B cell (primary cell): ENCODE results near the gene TET3. TPM values are rescaled to one million over a fixed set of nuclear protein-coding genes. Genes with fewer than 3 reads are reported as not detected.

Source experiments
- ATAC-seq: fragments of 200-7000 bp; cut with Tn5 transposase; one replicate; pipeline ENCODE4 v1.10.0; 2021; ENCODE audit warnings: low read depth, mild to moderate bottlenecking, moderate number of reproducible peaks, moderate library complexity
- CTCF ChIA-PET: fragments of 350-600 bp; sonication (Branson Sonifier 250); formaldehyde crosslinking; loops from one replicate; lab custom pipeline; 2021; ENCODE audit warnings: antibody characterized with exemption, inconsistent platforms; lab: Charles Lee
- POLR2A ChIA-PET: fragments of 350-600 bp; sonication (Branson Sonifier 250); formaldehyde crosslinking; loops from one replicate; lab custom pipeline; 2021; ENCODE audit warnings: antibody characterized with exemption; lab: Charles Lee
- DNase-seq: peaks from one replicate; pipeline ENCODE4 v3.0.0; 2013
- H2AFZ ChIP-seq: 2 replicates; pipeline ENCODE4 v1.6.1; 2012; ENCODE audit warnings: mild to moderate bottlenecking, low read depth, low read length; ENCODE audit not compliant: insufficient read depth, poor library complexity, severe bottlenecking
- H3K27ac ChIP-seq, 2 donors: 1 replicate in 1 of 2; 2 replicates in 1 of 2; pipeline ENCODE4 v1.5.1; 2012 to 2013; ENCODE audit warnings: low read length in 2 of 2, mild to moderate bottlenecking in 2 of 2, moderate library complexity in 1 of 2
- H3K27me3 ChIP-seq, 4 experiments: fragments of 200-600 bp in 1 of 4; sonication (generic) in 1 of 4; replicated peaks in 1 of 4; 1 replicate in 2 of 4; 2 replicates in 2 of 4; pipeline versions ENCODE4 v1.6.1 to v1.7.0; 2013 to 2016; ENCODE audit warnings: low read length in 3 of 4, mild to moderate bottlenecking in 2 of 4, mixed read lengths in 1 of 4, moderate library complexity in 1 of 4; ENCODE audit not compliant: insufficient read depth in 4 of 4, control insufficient read depth in 3 of 4; ENCODE audit errors: control extremely low read depth in 1 of 4
- H3K36me3 ChIP-seq, 2 experiments: replicated peaks in 1 of 2; 1 replicate in 1 of 2; 2 replicates in 1 of 2; pipeline versions ENCODE4 v1.6.1 to v1.7.1; 2013; ENCODE audit warnings: low read length in 1 of 2; ENCODE audit not compliant: insufficient read depth in 2 of 2, control insufficient read depth in 1 of 2; ENCODE audit errors: control extremely low read depth in 1 of 2, extremely low read depth in 1 of 2
- H3K4me1 ChIP-seq, 2 donors: fragments of 200-600 bp in 1 of 2; sonication (generic) in 1 of 2; 1 replicate in 1 of 2; 2 replicates in 1 of 2; pipeline versions ENCODE4 v1.5.1 to v1.6.1; 2013 to 2017; ENCODE audit warnings: low read length in 2 of 2; ENCODE audit not compliant: control insufficient read depth in 2 of 2, insufficient read depth in 2 of 2
- H3K4me2 ChIP-seq: replicated peaks from 2 replicates; pipeline ENCODE3; 2012; ENCODE audit warnings: mild to moderate bottlenecking, low read depth, low read length; ENCODE audit not compliant: poor library complexity, severe bottlenecking
- H3K4me3 ChIP-seq, 5 experiments: fragments of 200-600 bp in 1 of 5; sonication (generic) in 1 of 5; 1 replicate in 3 of 5; 2 replicates in 2 of 5; pipeline versions ENCODE4 v1.5.1 to v1.7.0; 2011 to 2016; ENCODE audit warnings: low read length in 4 of 5, mild to moderate bottlenecking in 4 of 5, low read depth in 2 of 5, control low read depth in 1 of 5, moderate library complexity in 1 of 5; ENCODE audit not compliant: insufficient read depth in 1 of 5; ENCODE audit errors: control extremely low read depth in 1 of 5, extremely low read depth in 1 of 5
- H3K79me2 ChIP-seq: fragments of 200-600 bp; sonication (generic); one replicate; pipeline ENCODE4 v1.6.0; 2016; ENCODE audit warnings: low read length; ENCODE audit not compliant: control insufficient read depth, insufficient read depth
- H3K9ac ChIP-seq: fragments of 200-600 bp; sonication (generic); 2 replicates; pipeline ENCODE4 v1.6.1; 2017; ENCODE audit warnings: mild to moderate bottlenecking, low read length, moderate library complexity
- H3K9me3 ChIP-seq, 3 donors: one replicate each; pipeline versions ENCODE4 v1.6.1 to v1.7.1; 2013; ENCODE audit warnings: low read length in 2 of 3; ENCODE audit not compliant: control insufficient read depth in 2 of 3, insufficient read depth in 1 of 3; ENCODE audit errors: control extremely low read depth in 1 of 3
- H4K20me1 ChIP-seq: 2 replicates; pipeline ENCODE4 v1.6.0; 2012; ENCODE audit warnings: mild to moderate bottlenecking, low read length; ENCODE audit not compliant: insufficient read depth, control insufficient read depth, poor library complexity, severe bottlenecking
- H3K27ac Mint-ChIP-seq: one replicate; pipeline ENCODE4 v1.8.0; 2021; ENCODE audit warnings: mixed read lengths
- H3K27me3 Mint-ChIP-seq: one replicate; pipeline ENCODE4 v1.8.0; 2021; ENCODE audit warnings: mixed read lengths
- H3K4me1 Mint-ChIP-seq: one replicate; pipeline ENCODE4 v1.8.0; 2021; ENCODE audit warnings: mixed read lengths
- H3K4me3 Mint-ChIP-seq: one replicate; pipeline ENCODE4 v1.8.0; 2021; ENCODE audit warnings: mixed read lengths
- H3K9me3 Mint-ChIP-seq: one replicate; pipeline ENCODE4 v1.8.0; 2022; ENCODE audit warnings: mixed read lengths; ENCODE audit not compliant: insufficient read depth
- CTCF ChIP-seq: fragments of 200-600 bp; IDR thresholded peaks from one replicate; pipeline ENCODE4 v1.8.0; 2022; ENCODE audit warnings: antibody characterized with exemption, mild to moderate bottlenecking
- EZH2 ChIP-seq: IDR thresholded peaks from 2 replicates; pipeline ENCODE4 v1.6.1; 2012; ENCODE audit warnings: borderline replicate concordance, low read depth, mild to moderate bottlenecking, moderate library complexity, low read length; ENCODE audit not compliant: insufficient read depth, poor library complexity, severe bottlenecking
- WGBS: methylation state at CpG from one replicate; pipeline ENCODE4 v1.1.5; 2013; ENCODE audit warnings: missing lambda C conversion rate; ENCODE audit not compliant: insufficient coverage; 5-methylcytosine and 5-hydroxymethylcytosine counted together
- intact Hi-C: fragments of 100-400 bp; cut with micrococcal nuclease; formaldehyde crosslinking; loops from one replicate; pipeline ENCODE4 v1.10.0; 2022
- polyA plus RNA-seq: library from polyadenylated mRNA; depleted of rRNA; stranded (reverse); fragments of >200 nt; gene quantifications from 2 replicates; pipeline ENCODE4 v1.2.3, GENCODE V29; 2012
- total RNA-seq, 2 donors: library from RNA; stranded (reverse); fragments of 120-200 nt in 1 of 2; gene quantifications; 1 replicate in 1 of 2; 2 replicates in 1 of 2; pipeline versions ENCODE4 v1.2.3 to v1.2.4, GENCODE V29; 2013 to 2022

Gene TET3
- total and polyA plus RNA-seq, 2 donors (not counting 1 experiment from before 2014, with no cell fraction given): 4.7 to 43.9 TPM

GRCh38 chr2:73965053-73965452 is 19.7 kb upstream of the TET3 start:
- Histone ChIP-seq H3K9ac (no peak overlapping the region), H4K20me1 (no peaks in the 10 kb centered on the region), H3K9me3 (peaks cover 0 to 3% (median 2%) of the 10 kb centered on the region in 3 donors), H3K27ac (no peak overlapping the region), H3K4me3 (no peak overlapping the region), H3K36me3 (no peaks in the 10 kb centered on the region), H3K4me1 (peaks cover 3 to 4% of the 10 kb centered on the region in 2 donors), H3K4me2 (no peak overlapping the region), H3K79me2 (no peaks in the 10 kb centered on the region), H3K27me3 (no peaks in the 10 kb centered on the region), H2AFZ (no peak overlapping the region)
- no peak for ATAC-seq
- Mint-ChIP-seq H3K4me1 (peaks cover 9% of the 10 kb centered on the region), H3K27ac (no peak overlapping the region), H3K27me3 (no peaks in the 10 kb centered on the region), H3K9me3 (peaks cover 3% of the 10 kb centered on the region), H3K4me3 (no peak overlapping the region)
- POLR2A ChIA-PET: no interaction called here
- CTCF ChIA-PET: interaction anchor here (1.2 kb wide), 1 partner anchor 156 kb away, joined by 3 read pairs; no protein-coding TSS in a partner anchor
- DNase-seq: no peak
- 83% methylated on average over 3 of the region's 3 CpGs for WGBS
- TF ChIP-seq CTCF (no peak), EZH2 (no peak)
- intact Hi-C loops: no loop called here

GRCh38 chr2:73968357-73968937 is 16.3 kb upstream of the TET3 start:
- Histone ChIP-seq H3K4me1 (peaks cover 35 to 38% of the 10 kb centered on the region in 2 donors), H3K9ac (no peak overlapping the region), H4K20me1 (no peaks in the 10 kb centered on the region), H3K27me3 (no peaks in the 10 kb centered on the region), H2AFZ (no peak overlapping the region), H3K4me2 (no peak overlapping the region), H3K36me3 (no peaks in the 10 kb centered on the region), H3K9me3 (no peaks in the 10 kb centered on the region), H3K79me2 (no peaks in the 10 kb centered on the region), H3K4me3 (no peak overlapping the region), H3K27ac (no peak overlapping the region)
- intact Hi-C loops: no loop called here
- 86% methylated on average over 4 of the region's 8 CpGs for WGBS
- H3K4me1 Mint-ChIP-seq: peaks cover 43% of the 10 kb centered on the region
- no peak for DNase-seq
- H3K27ac Mint-ChIP-seq: no peak overlapping the region
- POLR2A ChIA-PET: no interaction called here
- H3K4me3 Mint-ChIP-seq: no peak overlapping the region
- TF ChIP-seq EZH2: no peak
- no peak for TF ChIP-seq CTCF
- CTCF ChIA-PET: no interaction called here
- H3K9me3 Mint-ChIP-seq: no peaks in the 10 kb centered on the region
- no peak for ATAC-seq
- no peaks in the 10 kb centered on the region for H3K27me3 Mint-ChIP-seq
